Naive thymus-derived CD4-positive, alpha-beta T cell (primary cell): ENCODE measurements around the gene MST1. TPM values are rescaled to one million over a fixed set of nuclear protein-coding genes. Genes with fewer than 3 reads are reported as not detected.

Experiments used
- ATAC-seq: fragments of 150-1000 bp; cut with Tn5 transposase; 2 replicates; pipeline ENCODE4 v1.10.0; 2021; ENCODE audit warnings: mild to moderate bottlenecking, moderate library complexity
- CTCF ChIA-PET: fragments of 350-600 bp; sonication (Branson Sonifier 250); formaldehyde crosslinking; loops from one replicate; lab custom pipeline; 2021; ENCODE audit warnings: antibody characterized with exemption; lab: Charles Lee
- POLR2A ChIA-PET: fragments of 350-600 bp; sonication (Branson Sonifier 250); formaldehyde crosslinking; loops from one replicate; lab custom pipeline; 2021; ENCODE audit warnings: antibody characterized with exemption, inconsistent platforms; lab: Charles Lee
- DNase-seq, 9 donors: peaks; one replicate each; pipeline versions ENCODE4 v3.0.0 to v3.0.0-alpha.2; 2020 to 2022; ENCODE audit warnings: mixed read lengths in 1 of 9
- H3K27ac ChIP-seq: one replicate; pipeline ENCODE4 v1.7.0; 2013; ENCODE audit warnings: mild to moderate bottlenecking, low read depth, low read length, moderate library complexity
- H3K27me3 ChIP-seq, 2 donors: one replicate each; pipeline ENCODE4 v1.7.0; 2013; ENCODE audit warnings: low read length in 2 of 2, mild to moderate bottlenecking in 2 of 2, moderate library complexity in 2 of 2; ENCODE audit not compliant: control insufficient read depth in 2 of 2, insufficient read depth in 2 of 2
- H3K36me3 ChIP-seq, 3 experiments: 1 replicate in 2 of 3; 2 replicates in 1 of 3; pipeline ENCODE4 v1.7.0; 2013; ENCODE audit warnings: low read length in 3 of 3, mild to moderate bottlenecking in 3 of 3, moderate library complexity in 1 of 3; ENCODE audit not compliant: insufficient read depth in 3 of 3, control insufficient read depth in 2 of 3
- H3K4me1 ChIP-seq, 2 donors: one replicate each; pipeline ENCODE4 v1.7.0; 2013; ENCODE audit warnings: low read length in 2 of 2, mild to moderate bottlenecking in 2 of 2, moderate library complexity in 1 of 2; ENCODE audit not compliant: control insufficient read depth in 2 of 2, insufficient read depth in 2 of 2
- H3K4me3 ChIP-seq: 2 replicates; pipeline ENCODE4 v1.7.0; 2013; ENCODE audit warnings: mild to moderate bottlenecking, low read length
- H3K9me3 ChIP-seq, 3 experiments: 1 replicate in 2 of 3; 2 replicates in 1 of 3; pipeline ENCODE4 v1.7.0; 2013; ENCODE audit warnings: low read length in 3 of 3; ENCODE audit not compliant: control insufficient read depth in 2 of 3
- H3K27ac Mint-ChIP-seq, 9 donors: one replicate each; pipeline ENCODE4 v1.8.0; 2020 to 2022; ENCODE audit warnings: mixed read lengths in 9 of 9, mild to moderate bottlenecking in 8 of 9, moderate library complexity in 5 of 9, inconsistent platforms in 2 of 9
- H3K27me3 Mint-ChIP-seq, 5 donors: one replicate each; pipeline ENCODE4 v1.8.0; 2021 to 2022; ENCODE audit warnings: mixed read lengths in 5 of 5, mild to moderate bottlenecking in 1 of 5
- H3K36me3 Mint-ChIP-seq, 5 donors: one replicate each; pipeline ENCODE4 v1.8.0; 2020 to 2022; ENCODE audit warnings: mixed read lengths in 5 of 5, mild to moderate bottlenecking in 3 of 5, inconsistent platforms in 1 of 5
- H3K4me1 Mint-ChIP-seq, 7 donors: one replicate each; pipeline ENCODE4 v1.8.0; 2020 to 2022; ENCODE audit warnings: mixed read lengths in 7 of 7, mild to moderate bottlenecking in 3 of 7, inconsistent platforms in 1 of 7
- H3K4me3 Mint-ChIP-seq, 10 donors: one replicate each; pipeline ENCODE4 v1.8.0; 2020 to 2022; ENCODE audit warnings: mild to moderate bottlenecking in 10 of 10, mixed read lengths in 10 of 10, moderate library complexity in 6 of 10, inconsistent platforms in 2 of 10
- H3K9me3 Mint-ChIP-seq, 11 donors: one replicate each; pipeline ENCODE4 v1.8.0; 2020 to 2022; ENCODE audit warnings: mixed read lengths in 11 of 11, mild to moderate bottlenecking in 4 of 11, inconsistent platforms in 1 of 11, moderate library complexity in 1 of 11
- intact Hi-C, 2 donors: fragments of 100-400 bp; cut with micrococcal nuclease; formaldehyde crosslinking; loops; one replicate each; pipeline ENCODE4 v1.15.1; 2023
- polyA plus RNA-seq, 2 donors: library from polyadenylated mRNA; unstranded; fragments of 300-500 nt; fragmentation: Illumina TruSeq; gene quantifications; one replicate each; pipeline ENCODE4 v1.2.3, GENCODE V29; 2021
- total RNA-seq, 6 experiments: library from RNA in 5 of 6; stranded (reverse) in 5 of 6; gene quantifications; 1 replicate in 5 of 6; 2 replicates in 1 of 6; pipeline ENCODE4 v1.2.3 and lab custom pipeline; 2021 to 2026

MST1 gene
- total and polyA plus RNA-seq, 7 experiments from 2014 or later: 0.90 to 12.8 (median 9.6) TPM

DNA sequence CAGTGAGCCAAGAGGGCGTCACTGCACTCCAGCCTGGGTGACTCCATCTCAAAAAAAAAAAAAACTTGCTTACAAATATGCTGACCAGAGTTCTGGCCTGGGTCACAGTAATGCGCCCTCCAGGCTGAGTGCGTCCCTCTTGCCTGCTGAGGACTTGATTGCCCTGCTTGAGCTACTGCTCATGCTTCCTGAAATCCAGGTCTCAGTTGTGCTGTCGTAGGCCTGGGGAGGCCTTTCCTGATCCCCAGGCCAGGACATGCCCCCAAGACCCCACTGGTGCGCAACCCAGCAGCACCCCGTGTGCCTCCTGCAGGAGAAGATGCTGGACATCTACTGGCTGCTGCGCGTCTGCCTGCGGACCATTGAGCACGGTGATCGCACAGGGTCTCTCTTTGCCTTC is 22.9 kb upstream of the MST1 start:
- Mint-ChIP-seq H3K4me3 (no peak overlapping the region), H3K27ac (no peak overlapping the region), H3K36me3 (peaks cover 0 to 8% (median 2%) of the 10 kb centered on the region in 5 donors), H3K9me3 (no peaks in the 10 kb centered on the region), H3K4me1 (peaks cover 0 to 17% (median 4%) of the 10 kb centered on the region in 7 donors), H3K27me3 (no peaks in the 10 kb centered on the region)
- ATAC-seq (no peak), DNase-seq (no peak)
- H3K27ac ChIP-seq: no peak overlapping the region
- H3K27me3 ChIP-seq: no peaks in the 10 kb centered on the region
- intact Hi-C loops: no loop called here
- H3K9me3 ChIP-seq: no peaks in the 10 kb centered on the region
- ChIA-PET POLR2A (interaction anchor here (1.2 kb wide), 1 partner anchor 11 kb away, joined by 4 read pairs; no protein-coding TSS in a partner anchor), CTCF (no interaction called here)
- peaks cover 0 to 25% (median 0%) of the 10 kb centered on the region in 3 experiments for H3K36me3 ChIP-seq
- no peak overlapping the region for H3K4me3 ChIP-seq
- no peaks in the 10 kb centered on the region for H3K4me1 ChIP-seq

DNA sequence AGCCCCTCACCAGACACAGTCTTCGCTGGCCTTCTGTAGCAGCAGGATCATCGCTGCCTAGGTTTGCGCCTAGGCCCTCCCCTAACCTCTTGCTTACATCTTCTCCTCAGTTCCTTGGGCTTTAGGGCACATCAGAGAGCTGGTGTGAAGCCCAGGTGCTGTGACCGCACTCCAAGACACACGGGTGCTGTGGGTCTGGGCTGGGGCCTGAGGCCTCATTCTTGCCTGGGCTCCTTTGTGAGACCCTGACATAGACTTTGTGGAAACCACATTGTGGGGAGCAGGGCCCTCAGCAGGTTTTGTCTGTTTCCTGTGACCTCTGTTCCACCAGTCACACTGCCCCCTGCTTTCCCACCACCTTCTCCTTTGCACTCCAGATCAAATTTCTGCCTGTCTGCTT is 22.2 kb upstream of the MST1 start:
- no peaks in the 10 kb centered on the region for H3K27me3 ChIP-seq
- Mint-ChIP-seq H3K27me3 (no peaks in the 10 kb centered on the region), H3K27ac (peak overlapping the region in 1 of 9 donors; percentile 78), H3K4me1 (peaks cover 0 to 17% (median 4%) of the 10 kb centered on the region in 7 donors), H3K4me3 (no peak overlapping the region), H3K9me3 (no peaks in the 10 kb centered on the region), H3K36me3 (peaks cover 0 to 12% (median 2%) of the 10 kb centered on the region in 5 donors)
- no peak for DNase-seq
- POLR2A ChIA-PET: interaction anchor here (1.5 kb wide), 1 partner anchor 8 kb away, joined by 4 read pairs; the partner anchor contains the start of gene AMIGO3
- no peak overlapping the region for H3K4me3 ChIP-seq
- peak; percentile 34 for ATAC-seq
- H3K4me1 ChIP-seq: no peaks in the 10 kb centered on the region
- intact Hi-C loops: no loop called here
- H3K27ac ChIP-seq: no peak overlapping the region
- H3K36me3 ChIP-seq: peaks cover 0 to 31% (median 0%) of the 10 kb centered on the region in 3 experiments
- H3K9me3 ChIP-seq: no peaks in the 10 kb centered on the region
- CTCF ChIA-PET: interaction anchor here (0.6 kb wide), 1 partner anchor 229 kb away, joined by 3 read pairs; the partner anchor contains the start of gene RBM6

DNA sequence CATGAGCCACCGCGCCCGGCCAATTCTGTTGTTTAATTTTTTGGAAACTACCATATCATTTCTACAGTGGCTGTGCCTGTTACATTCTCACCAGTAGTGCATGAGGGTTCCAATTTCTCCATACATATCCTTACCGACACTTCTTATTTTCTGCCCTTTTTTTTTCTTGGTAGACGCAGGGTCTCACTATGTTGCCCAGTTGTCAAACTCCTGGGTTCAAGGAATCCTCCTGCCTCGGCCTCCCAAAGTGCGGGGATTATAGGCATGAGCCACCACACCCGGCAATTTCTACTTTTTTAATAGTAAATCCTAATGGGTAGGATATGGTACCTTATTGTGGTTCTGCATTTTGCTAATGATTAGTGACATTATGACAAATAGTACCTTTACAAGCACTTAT is 20.6 kb upstream of the MST1 start:
- Histone ChIP-seq H3K4me3 (no peak overlapping the region), H3K27me3 (no peaks in the 10 kb centered on the region), H3K9me3 (no peaks in the 10 kb centered on the region), H3K36me3 (peaks cover 0 to 37% (median 0%) of the 10 kb centered on the region in 3 experiments), H3K27ac (no peak overlapping the region), H3K4me1 (no peaks in the 10 kb centered on the region)
- DNase-seq (no peak), ATAC-seq (no peak)
- peak overlapping the region in 1 of 9 donors; percentile 12 for H3K27ac Mint-ChIP-seq
- ChIA-PET POLR2A (no interaction called here), CTCF (no interaction called here)
- peaks cover 0 to 17% (median 4%) of the 10 kb centered on the region in 7 donors for H3K4me1 Mint-ChIP-seq
- H3K4me3 Mint-ChIP-seq: no peak overlapping the region
- H3K9me3 Mint-ChIP-seq: no peaks in the 10 kb centered on the region
- intact Hi-C loops: no loop called here
- peaks cover 0 to 12% (median 0%) of the 10 kb centered on the region in 5 donors for H3K36me3 Mint-ChIP-seq
- H3K27me3 Mint-ChIP-seq: no peaks in the 10 kb centered on the region

DNA sequence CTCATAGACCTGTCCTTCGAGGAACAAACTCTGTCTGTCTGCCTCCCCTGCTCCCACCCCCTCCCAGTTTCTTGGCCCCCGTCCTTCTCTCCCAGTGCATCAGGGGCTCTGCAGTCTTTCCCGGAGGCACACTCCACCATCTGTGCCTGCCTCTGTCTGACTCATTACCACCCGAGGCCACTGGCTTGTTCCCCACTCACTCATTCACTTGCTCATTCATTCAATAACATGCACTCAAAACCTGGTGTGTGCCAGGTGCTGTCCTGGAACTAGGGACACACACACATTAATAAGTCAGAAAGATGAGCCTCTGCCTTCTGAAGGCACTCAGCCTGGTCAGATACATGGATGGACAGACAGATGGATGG is 17.8 kb upstream of the MST1 start:
- H3K27ac Mint-ChIP-seq: peak overlapping the region in 3 of 9 donors; percentile 47 to 57 (median 51)
- no peaks in the 10 kb centered on the region for H3K9me3 Mint-ChIP-seq
- no peaks in the 10 kb centered on the region for H3K27me3 Mint-ChIP-seq
- H3K9me3 ChIP-seq: no peaks in the 10 kb centered on the region
- no peak overlapping the region for H3K4me3 Mint-ChIP-seq
- no peak overlapping the region for H3K4me3 ChIP-seq
- DNase-seq (no peak), ATAC-seq (no peak)
- peaks cover 0 to 49% (median 0%) of the 10 kb centered on the region in 3 experiments for H3K36me3 ChIP-seq
- H3K27me3 ChIP-seq: no peaks in the 10 kb centered on the region
- no peak overlapping the region for H3K27ac ChIP-seq
- peaks cover 0 to 8% (median 0%) of the 10 kb centered on the region in 7 donors for H3K4me1 Mint-ChIP-seq
- H3K36me3 Mint-ChIP-seq: peaks cover 0 to 12% (median 2%) of the 10 kb centered on the region in 5 donors
- intact Hi-C loops: no loop called here
- H3K4me1 ChIP-seq: no peaks in the 10 kb centered on the region
- POLR2A ChIA-PET: interaction anchor here (1.2 kb wide), 1 partner anchor 79 kb away, joined by 3 read pairs; the partner anchor contains the start of gene IP6K1
- CTCF ChIA-PET: interaction anchor here (1.1 kb wide), 1 partner anchor 132 kb away, joined by 3 read pairs; no protein-coding TSS in a partner anchor

DNA sequence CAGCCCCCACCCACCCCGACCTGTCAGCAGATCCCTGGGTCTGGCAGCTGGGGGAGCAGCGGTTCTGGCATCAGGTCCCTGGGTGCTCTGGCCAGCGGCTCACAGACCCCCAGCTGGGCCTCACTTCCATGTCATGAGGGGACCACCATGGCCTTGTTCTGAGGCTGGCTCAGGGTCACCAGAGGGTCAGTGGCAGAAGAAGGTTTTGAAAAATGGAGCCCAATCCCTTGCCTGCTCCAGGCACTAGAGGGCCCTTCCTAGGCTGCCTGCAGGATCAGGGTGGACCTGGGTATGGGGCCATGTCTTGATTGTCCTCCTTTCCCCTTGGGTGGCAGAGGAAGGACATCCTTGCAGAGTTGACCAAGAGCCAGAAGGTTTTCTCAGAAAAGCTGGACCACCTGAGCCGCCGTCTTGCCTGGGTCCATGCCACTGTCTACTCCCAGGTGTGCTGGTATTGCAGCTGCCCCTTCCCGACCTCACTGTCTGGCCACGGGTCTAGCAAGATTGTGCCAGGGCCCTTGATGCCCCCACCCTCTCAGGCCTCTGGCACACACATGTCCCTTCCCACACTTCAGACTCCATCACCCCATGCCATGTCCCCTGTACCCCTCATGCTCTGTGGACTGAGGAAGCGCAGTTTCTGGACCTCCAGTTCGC is 17.3 kb upstream of the MST1 start:
- Histone ChIP-seq H3K27me3 (no peaks in the 10 kb centered on the region), H3K27ac (no peak overlapping the region), H3K36me3 (peaks cover 0 to 54% (median 0%) of the 10 kb centered on the region in 3 experiments), H3K9me3 (no peaks in the 10 kb centered on the region), H3K4me1 (no peaks in the 10 kb centered on the region), H3K4me3 (no peak overlapping the region)
- H3K27ac Mint-ChIP-seq: peak overlapping the region in 2 of 9 donors; percentile 47 to 57
- no peak for ATAC-seq
- intact Hi-C loops: no loop called here
- no peak overlapping the region for H3K4me3 Mint-ChIP-seq
- H3K27me3 Mint-ChIP-seq: no peaks in the 10 kb centered on the region
- ChIA-PET CTCF (no interaction called here), POLR2A (no interaction called here)
- DNase-seq: peak in 1 of 9 donors; percentile 6
- H3K36me3 Mint-ChIP-seq: peaks cover 0 to 12% (median 2%) of the 10 kb centered on the region in 5 donors
- H3K4me1 Mint-ChIP-seq: peaks cover 0 to 7% (median 0%) of the 10 kb centered on the region in 7 donors
- H3K9me3 Mint-ChIP-seq: no peaks in the 10 kb centered on the region

DNA sequence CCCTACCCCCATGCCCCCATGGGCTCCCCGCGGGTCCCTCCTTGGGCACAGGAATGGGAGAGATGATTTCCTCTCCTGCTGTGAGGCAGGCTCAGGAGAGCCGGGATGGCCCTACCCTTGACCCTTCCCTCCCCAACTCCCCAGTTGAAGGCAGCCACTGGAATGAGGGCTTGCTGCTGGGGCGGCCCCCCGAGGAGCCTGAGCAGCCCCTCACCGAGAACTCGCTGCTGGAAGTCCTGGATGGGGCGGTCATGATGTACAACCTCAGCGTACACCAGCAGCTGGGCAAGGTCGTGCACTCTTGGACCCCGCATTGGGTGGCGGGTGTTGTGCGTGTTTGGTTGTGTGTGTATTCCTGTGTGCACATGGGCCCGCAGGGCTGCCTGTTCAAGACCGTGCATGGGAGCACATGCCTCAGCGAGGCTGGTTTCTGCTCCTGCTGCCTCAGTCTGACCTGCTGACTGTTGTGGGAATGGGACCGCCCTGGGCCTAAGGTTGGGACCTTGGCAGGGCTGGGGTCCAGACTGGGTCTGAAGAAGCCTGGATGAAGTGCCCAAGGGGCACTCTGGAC is 16.2 kb upstream of the MST1 start:
- no peaks in the 10 kb centered on the region for H3K9me3 Mint-ChIP-seq
- no peak overlapping the region for H3K27ac Mint-ChIP-seq
- H3K4me3 Mint-ChIP-seq: no peak overlapping the region
- intact Hi-C loops: no loop called here
- no peak overlapping the region for H3K4me3 ChIP-seq
- no peak overlapping the region for H3K27ac ChIP-seq
- H3K27me3 ChIP-seq: no peaks in the 10 kb centered on the region
- POLR2A ChIA-PET: no interaction called here
- no peaks in the 10 kb centered on the region for H3K27me3 Mint-ChIP-seq
- peak in 1 of 9 donors; percentile 5 for DNase-seq
- CTCF ChIA-PET: interaction anchor here (0.5 kb wide), 1 partner anchor 205 kb away, joined by 4 read pairs; no protein-coding TSS in a partner anchor
- peaks cover 0 to 60% (median 0%) of the 10 kb centered on the region in 3 experiments for H3K36me3 ChIP-seq
- ATAC-seq: no peak
- H3K4me1 ChIP-seq: no peaks in the 10 kb centered on the region
- no peaks in the 10 kb centered on the region for H3K9me3 ChIP-seq
- peaks cover 0 to 15% (median 2%) of the 10 kb centered on the region in 5 donors for H3K36me3 Mint-ChIP-seq
- peaks cover 0 to 7% (median 0%) of the 10 kb centered on the region in 7 donors for H3K4me1 Mint-ChIP-seq
